ENCODE results near the gene WDR27. TPM values are rescaled to one million over a fixed set of nuclear protein-coding genes. Genes with fewer than 3 reads are reported as not detected.

The WDR27 gene
- total RNA-seq, 2 experiments from 2014 or later = 77.2 to 108 TPM

DNA sequence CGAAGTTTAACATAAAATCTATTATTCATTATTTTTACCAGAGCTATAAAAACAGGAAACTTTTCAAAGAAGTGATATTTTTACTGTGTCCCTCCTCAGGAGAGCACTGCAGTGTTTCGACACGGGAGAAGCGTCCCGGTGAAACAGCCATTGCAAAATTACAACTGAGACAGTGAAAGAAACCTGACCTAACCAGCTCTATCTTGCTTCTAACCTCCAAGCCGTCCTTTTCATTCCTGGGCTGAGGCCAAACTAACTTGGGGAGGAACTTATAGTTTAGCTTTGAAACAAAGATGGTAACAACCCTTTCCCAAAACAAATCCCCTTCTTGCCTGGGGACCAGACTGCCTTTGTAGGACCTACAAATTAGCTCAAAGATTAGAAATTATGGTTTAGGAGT, 79.2 kb downstream of the WDR27 start:
- BruUV-seq (replicated peaks) = no TSS peak
- POLR2A ChIA-PET = interaction anchor here (1.3 kb wide), 1 partner anchor 11 kb away, joined by 3 read pairs; no protein-coding TSS in a partner anchor
- CTCF ChIA-PET (ENCODE audit: unreplicated experiment) = no interaction called here

DNA sequence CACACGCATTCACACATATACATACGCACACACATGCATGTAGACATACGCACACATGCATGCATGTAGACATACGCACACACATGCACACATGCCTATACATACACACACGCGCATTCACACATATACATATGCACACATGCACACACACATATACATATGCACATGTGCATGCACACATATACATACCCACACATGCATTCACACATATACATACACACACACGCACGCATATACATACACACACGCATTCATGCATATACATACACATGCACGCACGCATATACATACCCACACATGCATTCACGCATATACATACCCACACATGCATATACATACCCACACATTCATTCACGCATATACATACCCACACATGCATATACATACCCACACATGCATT, 80.5 kb downstream of the WDR27 start:
- CTCF ChIA-PET (ENCODE audit: unreplicated experiment) = no interaction called here

More for the DNA sequence above, 79.2 kb downstream of the WDR27 start:
- Histone ChIP-seq H3K79me2 (ENCODE audit: insufficient read depth, low read depth, low read length) (no peaks in the 10 kb centered on the region), H3K9me2 (ENCODE audit: insufficient read depth, low read length) (no peaks in the 10 kb centered on the region), H3K27ac (ENCODE audit: low read depth, low read length, poor library complexity, severe bottlenecking) (no peak overlapping the region), H3K36me3 (ENCODE audit: insufficient read depth, low read length) (peaks cover 16% of the 10 kb centered on the region), H4K20me1 (ENCODE audit: insufficient read depth, low read length) (no peaks in the 10 kb centered on the region), H3K4me2 (ENCODE audit: low read length) (no peak overlapping the region), H3K4me3 (ENCODE audit: low read depth, low read length, poor library complexity, severe bottlenecking) (no peak overlapping the region), H3K4me1 (ENCODE audit: insufficient read depth, low read length, poor library complexity, severe bottlenecking) (no peaks in the 10 kb centered on the region), H2AFZ (ENCODE audit: low read length) (no peak overlapping the region), H3K9me3 (ENCODE audit: low read length) (no peaks in the 10 kb centered on the region)
- intact Hi-C loops (cut with micrococcal nuclease; ENCODE audit: unreplicated experiment) = no loop called here
- no peak for TF ChIP-seq EZH2phosphoT487 (IDR thresholded peaks at IDR 0.05; ENCODE audit: borderline replicate concordance, low read depth, low read length)
- no peak for DNase-seq (ENCODE audit: low spot score)

DNA sequence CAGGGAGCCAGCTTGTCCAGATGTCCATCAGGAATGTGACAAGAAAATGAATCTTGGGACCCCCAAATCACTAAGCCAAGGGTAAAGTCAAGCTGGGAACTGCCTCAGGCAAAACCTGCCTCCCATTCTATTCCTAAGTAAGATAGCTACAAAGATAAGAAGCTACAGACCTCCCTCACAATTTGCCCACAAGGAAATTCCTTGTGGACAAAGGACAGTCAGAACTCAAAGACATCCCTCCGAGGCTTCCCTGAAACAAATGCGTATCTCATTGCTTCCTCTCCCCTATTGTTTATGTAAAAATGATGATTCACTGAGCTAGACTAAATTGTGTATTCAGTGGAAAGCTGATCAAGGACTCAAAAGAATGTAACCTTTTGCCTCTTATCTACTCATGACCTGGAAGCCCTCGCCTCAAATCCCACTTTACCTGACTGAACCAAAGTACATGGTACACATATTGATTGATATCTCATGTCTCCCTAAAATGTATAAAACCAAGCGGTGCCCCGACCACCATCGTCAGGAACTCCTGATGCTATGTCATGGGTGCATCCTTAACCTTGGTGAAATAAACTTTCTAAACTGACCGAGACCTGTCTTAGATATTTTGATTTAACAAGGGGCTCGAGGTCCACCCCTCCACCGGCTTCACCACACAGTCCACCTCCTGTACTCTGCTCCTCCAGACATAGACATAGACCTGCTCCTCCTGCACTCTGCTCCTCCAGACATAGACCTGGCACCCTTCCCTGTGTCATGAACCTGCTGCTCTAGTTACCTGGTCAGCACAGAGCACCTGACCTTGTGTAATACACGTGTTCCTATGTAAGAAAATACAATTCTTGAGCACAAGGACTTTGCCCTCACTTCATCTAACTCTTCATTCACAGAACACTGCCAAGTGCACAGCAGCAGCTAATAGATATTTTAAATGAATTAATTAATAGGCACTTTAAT, 81.4 kb downstream of the WDR27 start:
- H3K4me2 ChIP-seq (ENCODE audit: low read length) = no peak overlapping the region
- no peak overlapping the region for H3K4me3 ChIP-seq (ENCODE audit: low read depth, low read length, poor library complexity, severe bottlenecking)
- H3K9me2 ChIP-seq (ENCODE audit: insufficient read depth, low read length) = no peaks in the 10 kb centered on the region
- no peak overlapping the region for H2AFZ ChIP-seq (ENCODE audit: low read length)
- H4K20me1 ChIP-seq (ENCODE audit: insufficient read depth, low read length) = no peaks in the 10 kb centered on the region
- intact Hi-C loops (cut with micrococcal nuclease; ENCODE audit: unreplicated experiment) = no loop called here
- H3K36me3 ChIP-seq (ENCODE audit: insufficient read depth, low read length) = peaks cover 12% of the 10 kb centered on the region; the same call in 1 of the 2 replicates
- POLR2A ChIA-PET = no interaction called here
- no peaks in the 10 kb centered on the region for H3K4me1 ChIP-seq (ENCODE audit: insufficient read depth, low read length, poor library complexity, severe bottlenecking)
- no TSS peak for BruUV-seq (replicated peaks)
- no peak overlapping the region for H3K27ac ChIP-seq (ENCODE audit: low read depth, low read length, poor library complexity, severe bottlenecking)
- H3K79me2 ChIP-seq (ENCODE audit: insufficient read depth, low read depth, low read length) = no peaks in the 10 kb centered on the region
- DNase-seq (ENCODE audit: low spot score) = no peak
- CTCF ChIA-PET (ENCODE audit: unreplicated experiment) = no interaction called here
- TF ChIP-seq, protein P1, sequence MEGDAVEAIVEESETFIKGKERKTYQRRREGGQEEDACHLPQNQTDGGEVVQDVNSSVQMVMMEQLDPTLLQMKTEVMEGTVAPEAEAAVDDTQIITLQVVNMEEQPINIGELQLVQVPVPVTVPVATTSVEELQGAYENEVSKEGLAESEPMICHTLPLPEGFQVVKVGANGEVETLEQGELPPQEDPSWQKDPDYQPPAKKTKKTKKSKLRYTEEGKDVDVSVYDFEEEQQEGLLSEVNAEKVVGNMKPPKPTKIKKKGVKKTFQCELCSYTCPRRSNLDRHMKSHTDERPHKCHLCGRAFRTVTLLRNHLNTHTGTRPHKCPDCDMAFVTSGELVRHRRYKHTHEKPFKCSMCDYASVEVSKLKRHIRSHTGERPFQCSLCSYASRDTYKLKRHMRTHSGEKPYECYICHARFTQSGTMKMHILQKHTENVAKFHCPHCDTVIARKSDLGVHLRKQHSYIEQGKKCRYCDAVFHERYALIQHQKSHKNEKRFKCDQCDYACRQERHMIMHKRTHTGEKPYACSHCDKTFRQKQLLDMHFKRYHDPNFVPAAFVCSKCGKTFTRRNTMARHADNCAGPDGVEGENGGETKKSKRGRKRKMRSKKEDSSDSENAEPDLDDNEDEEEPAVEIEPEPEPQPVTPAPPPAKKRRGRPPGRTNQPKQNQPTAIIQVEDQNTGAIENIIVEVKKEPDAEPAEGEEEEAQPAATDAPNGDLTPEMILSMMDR (conservative IDR thresholded peaks at IDR 0.05; ENCODE audit: low read length) = no peak
- TF ChIP-seq EZH2phosphoT487 (IDR thresholded peaks at IDR 0.05; ENCODE audit: borderline replicate concordance, low read depth, low read length) = no peak
- no peaks in the 10 kb centered on the region for H3K9me3 ChIP-seq (ENCODE audit: low read length)

More for the DNA sequence above, 80.5 kb downstream of the WDR27 start:
- Histone ChIP-seq H2AFZ (ENCODE audit: low read length) (no peak overlapping the region), H3K36me3 (ENCODE audit: insufficient read depth, low read length) (peaks cover 12% of the 10 kb centered on the region), H3K4me1 (ENCODE audit: insufficient read depth, low read length, poor library complexity, severe bottlenecking) (no peaks in the 10 kb centered on the region), H3K4me2 (ENCODE audit: low read length) (no peak overlapping the region), H3K4me3 (ENCODE audit: low read depth, low read length, poor library complexity, severe bottlenecking) (no peak overlapping the region), H3K27ac (ENCODE audit: low read depth, low read length, poor library complexity, severe bottlenecking) (no peak overlapping the region), H3K9me3 (ENCODE audit: low read length) (no peaks in the 10 kb centered on the region), H3K79me2 (ENCODE audit: insufficient read depth, low read depth, low read length) (no peaks in the 10 kb centered on the region), H4K20me1 (ENCODE audit: insufficient read depth, low read length) (no peaks in the 10 kb centered on the region), H3K9me2 (ENCODE audit: insufficient read depth, low read length) (no peaks in the 10 kb centered on the region)
- POLR2A ChIA-PET = no interaction called here
- TF ChIP-seq, protein P1 (conservative IDR thresholded peaks at IDR 0.05; ENCODE audit: low read length) = no peak
- TF ChIP-seq EZH2phosphoT487 (IDR thresholded peaks at IDR 0.05; ENCODE audit: borderline replicate concordance, low read depth, low read length) = no peak
- intact Hi-C loops (cut with micrococcal nuclease; ENCODE audit: unreplicated experiment) = no loop called here
- BruUV-seq (replicated peaks) = no TSS peak
- no peak for DNase-seq (ENCODE audit: low spot score)
